ENCODE data around the gene TENT5C. TPM values are rescaled to one million over a fixed set of nuclear protein-coding genes. Genes with fewer than 3 reads are reported as not detected.
"Not testable (repeated sequence)": the region's sequence is repeated elsewhere in the genome, so short reads cannot be mapped to it uniquely, and the experiment has no call there.

Gene TENT5C
- 14.5 and 14.7 TPM in 2 replicates for total RNA-seq

DNA sequence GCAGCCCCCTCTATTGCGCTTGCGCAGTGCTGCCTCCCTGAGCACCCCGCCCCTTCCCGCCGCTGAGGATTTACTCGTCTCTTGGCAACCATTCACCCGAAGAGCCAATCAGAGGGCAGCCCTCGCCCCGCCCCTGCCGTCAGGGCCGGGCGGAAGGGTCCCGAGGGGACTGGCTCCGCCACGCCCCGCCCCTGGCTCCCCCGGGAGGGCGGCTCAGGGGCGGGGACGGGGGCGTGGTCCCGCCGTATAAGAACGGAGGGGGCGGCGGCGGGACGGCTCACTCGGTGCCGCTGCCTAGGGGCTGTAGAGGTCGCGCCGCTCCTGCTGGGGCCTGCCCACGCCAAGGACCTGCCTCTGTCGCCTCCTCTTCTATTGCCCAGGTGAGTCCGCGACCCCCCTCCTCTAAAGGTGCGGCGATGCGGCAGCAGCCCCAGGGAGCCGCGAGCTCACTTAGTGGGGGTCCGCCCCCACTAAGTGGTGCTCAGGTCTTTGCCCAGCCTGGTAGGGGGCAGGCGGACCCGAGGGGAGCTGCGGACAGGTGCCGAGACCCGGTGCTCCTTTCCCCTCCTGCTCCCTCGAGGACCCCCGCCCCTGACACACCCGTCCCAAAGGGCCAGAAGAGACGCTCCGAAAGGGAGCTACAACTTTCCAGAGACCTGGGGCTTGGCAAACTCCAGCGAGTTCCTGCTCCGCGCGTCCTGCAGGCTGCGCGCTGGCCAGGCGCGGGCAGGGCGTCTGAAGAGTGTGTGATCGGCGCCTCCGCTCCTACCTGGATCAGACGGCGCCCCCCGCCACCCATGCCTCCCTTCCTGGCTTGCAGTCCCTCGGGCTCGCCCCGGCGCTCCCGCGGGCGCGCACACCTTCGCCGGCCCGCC, at the start of gene TENT5C:
Gene TENT5C, plus strand, starts transcription at position 275 of the 875 bp plus-strand sequence. CDS start 16,821 bp downstream, outside the sequence.
- intact Hi-C loops (cut with micrococcal nuclease), result loop anchor here (1.0 to 10.0 kb wide), 14 partner anchors 50 to 1231 kb away; partner anchors contain the start of genes ATP1A1, CD58, GDAP2 and MAN1A2

DNA sequence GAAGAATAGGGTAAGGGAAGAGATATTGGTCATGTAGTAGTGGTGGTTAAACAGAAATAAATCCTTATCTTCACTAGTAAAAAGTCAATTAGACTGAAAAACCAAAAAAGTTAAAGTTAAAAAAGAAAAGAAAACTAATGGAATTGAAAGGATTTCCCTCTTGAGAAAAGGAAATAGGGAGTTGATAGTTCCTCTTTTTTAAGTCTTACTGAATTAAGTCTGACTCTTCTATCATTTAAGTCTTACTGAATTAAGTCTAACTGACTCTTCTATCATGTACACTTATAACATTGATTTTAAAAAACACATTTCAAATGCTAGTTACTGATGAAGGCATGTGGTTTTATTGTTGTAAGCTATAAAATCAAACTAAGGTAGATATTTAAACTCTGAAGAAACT, 49.5 kb upstream of the TENT5C start:
- intact Hi-C loops (cut with micrococcal nuclease), result no loop called here

DNA sequence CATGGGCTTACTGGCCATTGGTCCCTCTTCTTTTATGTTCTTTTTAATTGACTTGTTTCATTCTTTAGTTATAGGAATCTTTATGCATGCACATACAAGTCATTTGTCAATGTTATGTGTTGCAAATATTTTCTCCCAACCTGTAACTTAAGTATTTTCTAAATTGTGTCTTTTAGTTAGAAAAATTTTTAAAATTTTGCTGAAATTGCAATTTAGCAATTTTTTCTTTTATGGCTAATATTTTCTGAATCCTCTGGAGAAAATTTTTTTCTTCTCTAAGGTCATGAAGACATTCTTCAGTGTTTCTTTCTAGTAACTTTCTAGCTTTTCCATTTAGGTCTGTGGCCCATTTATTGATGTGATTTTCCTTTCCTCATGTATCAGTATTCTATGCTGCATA, 48.9 kb upstream of the TENT5C start:
- intact Hi-C loops (cut with micrococcal nuclease), result no loop called here

DNA sequence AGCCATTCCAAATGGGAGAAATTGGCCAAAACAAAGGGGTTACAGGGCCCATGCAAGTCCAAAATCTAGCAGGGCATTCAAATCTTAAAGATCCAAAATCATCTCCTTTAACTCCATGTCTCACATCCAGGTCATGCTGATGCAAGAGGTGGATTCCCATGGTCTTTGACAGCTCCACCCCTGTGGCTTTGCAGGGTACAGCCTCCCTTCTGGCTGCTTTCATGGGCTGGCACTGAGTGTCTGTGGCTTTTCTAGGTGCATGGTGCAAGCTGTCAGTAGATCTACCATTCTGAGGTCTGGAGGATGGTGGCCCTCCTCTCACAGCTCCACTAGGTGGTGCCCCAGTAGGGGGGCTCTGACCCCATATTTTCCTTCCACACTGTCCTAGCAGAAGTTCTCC, 47.4 kb upstream of the TENT5C start:
- intact Hi-C loops (cut with micrococcal nuclease), result not testable (repeated sequence)

DNA sequence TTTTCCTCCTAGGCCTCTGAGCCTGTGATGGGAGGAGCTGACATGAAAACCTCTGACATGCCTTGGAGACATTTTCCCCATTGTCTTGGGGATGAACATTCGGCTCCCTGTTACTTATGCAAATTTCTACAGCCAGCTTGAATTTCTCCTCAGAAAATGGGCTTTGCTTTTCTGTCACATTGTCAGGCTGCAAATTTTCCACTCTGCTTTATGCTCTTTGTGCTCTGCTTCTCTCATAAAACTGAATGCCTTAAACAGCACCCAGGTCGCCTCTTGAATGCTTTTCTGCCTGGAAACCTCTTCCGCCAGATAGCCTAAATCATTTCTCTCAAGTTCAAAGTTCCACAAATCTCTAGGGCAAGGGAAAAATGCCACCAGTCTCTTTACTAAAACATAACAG, 46.7 kb upstream of the TENT5C start:
- intact Hi-C loops (cut with micrococcal nuclease), result no loop called here

DNA sequence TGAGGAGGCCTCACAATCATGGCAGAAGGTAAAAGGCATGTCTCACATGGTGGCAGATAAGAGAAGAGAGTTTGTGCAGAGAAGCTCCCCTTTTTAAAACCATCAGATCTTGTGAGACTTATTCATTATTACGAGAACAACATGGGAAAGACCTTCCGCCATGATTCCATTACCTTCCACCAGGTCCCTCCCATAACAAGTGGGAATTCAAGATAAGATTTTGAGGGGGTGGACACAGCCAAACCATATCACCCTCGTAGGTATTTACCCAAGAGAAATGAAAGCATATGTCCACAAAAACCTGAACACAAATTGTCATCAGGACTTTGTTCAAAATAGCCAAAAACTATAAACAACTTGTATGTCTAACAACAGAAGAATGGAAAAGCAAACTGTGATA, 45.9 kb upstream of the TENT5C start:
- intact Hi-C loops (cut with micrococcal nuclease), result no loop called here

DNA sequence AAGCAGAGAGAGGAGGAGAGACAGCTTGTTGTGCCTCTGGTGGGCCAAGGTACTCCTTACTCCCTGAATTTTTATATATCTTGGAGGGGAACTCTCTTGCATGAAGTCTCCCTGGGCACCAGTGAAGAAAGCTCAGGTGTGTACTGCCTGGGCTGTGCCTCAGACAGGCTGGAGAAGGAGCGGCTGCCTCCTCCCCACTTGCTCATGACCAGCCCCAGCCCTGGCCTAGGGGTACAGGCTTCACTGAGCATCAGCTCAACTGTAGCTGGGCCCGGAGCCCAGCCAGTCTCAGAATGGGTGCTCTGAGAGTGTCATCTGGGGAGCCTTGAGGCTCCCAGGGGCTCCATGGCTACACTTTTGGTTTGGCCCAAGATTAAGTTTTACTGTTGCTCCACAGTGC, 44.8 kb upstream of the TENT5C start:
- intact Hi-C loops (cut with micrococcal nuclease), result no loop called here

DNA sequence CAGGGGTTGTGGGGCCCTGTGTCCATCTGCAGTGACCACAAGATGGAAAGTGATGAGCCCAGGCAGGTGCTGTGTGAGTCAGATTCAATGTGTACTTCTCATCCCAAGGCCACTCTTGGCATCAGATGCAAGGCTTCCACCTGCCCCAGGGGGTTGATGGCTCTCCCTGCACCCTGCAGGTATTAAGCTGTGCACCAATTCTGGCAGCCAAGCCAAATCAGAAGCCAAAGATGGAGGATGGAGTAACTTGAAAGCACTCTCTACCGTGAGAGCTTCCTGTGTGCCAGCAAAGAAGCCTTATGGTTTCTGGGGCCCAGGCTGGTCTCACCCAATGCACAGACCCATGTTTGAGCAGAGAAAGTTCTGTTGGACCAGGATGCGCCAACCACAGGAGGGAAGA, 44.3 kb upstream of the TENT5C start:
- intact Hi-C loops (cut with micrococcal nuclease), result no loop called here

DNA sequence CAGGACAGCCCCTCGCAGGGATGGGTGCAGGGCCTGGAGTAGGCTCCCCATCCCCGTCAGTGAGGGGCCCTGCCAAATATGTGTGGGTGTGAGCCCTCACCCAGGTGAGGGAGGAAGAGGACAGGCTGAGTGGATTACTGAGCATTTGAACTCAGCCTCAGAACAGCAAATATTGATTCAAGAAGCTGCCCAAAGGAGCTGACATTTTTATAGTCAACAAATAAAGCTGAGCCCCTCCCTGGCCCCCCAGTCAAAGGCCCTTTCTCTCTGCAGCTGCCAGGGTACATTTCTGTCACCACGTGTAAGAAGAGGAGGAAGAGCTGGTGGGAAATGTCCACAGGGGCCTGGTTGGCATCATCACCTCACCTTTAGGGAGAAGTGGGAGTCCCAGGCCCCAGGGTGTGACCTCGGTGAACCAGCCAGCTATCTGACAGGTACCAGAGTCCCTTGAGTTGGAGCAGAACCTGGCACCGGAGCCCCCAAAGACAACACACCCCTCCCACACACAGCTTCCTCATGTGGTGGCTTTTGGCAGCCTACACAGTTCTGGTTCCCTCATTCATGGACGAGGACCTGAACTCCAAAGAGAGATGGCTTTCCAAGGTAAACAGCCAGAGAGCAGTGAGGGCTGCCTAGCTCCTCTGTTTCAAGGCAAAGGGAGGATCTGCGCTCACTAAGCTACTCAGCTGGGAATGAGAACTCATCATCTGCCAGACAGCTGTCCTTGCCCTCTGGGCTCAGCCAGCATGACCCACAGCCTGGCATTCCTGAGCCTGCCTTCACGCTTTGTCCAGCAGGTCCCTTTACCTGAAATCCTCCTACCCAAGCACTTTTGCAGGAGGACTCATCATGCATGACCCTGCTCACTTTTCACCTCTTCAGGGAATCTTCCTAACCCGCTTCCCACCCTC, 43.0 kb upstream of the TENT5C start:
- intact Hi-C loops (cut with micrococcal nuclease), result no loop called here

DNA sequence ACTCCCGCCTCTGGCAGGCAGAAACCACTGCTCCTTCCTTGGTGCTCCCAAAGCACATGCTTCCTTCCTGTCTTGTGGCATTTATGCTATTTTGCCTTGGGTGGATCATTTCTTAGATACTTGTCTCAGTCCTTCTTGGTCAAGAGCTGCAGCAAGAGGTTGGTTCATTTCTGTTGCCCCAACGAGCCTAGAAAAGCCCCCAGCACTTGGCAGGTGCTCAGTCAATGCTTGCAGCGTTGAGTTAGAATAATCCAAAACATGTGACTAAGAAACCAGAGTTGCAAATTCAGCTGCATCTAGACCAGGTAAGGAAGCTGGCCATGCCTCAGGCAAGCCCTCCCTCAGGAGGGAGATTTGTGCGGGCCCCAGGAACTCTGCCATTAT, 42.4 kb upstream of the TENT5C start:
- intact Hi-C loops (cut with micrococcal nuclease), result no loop called here

DNA sequence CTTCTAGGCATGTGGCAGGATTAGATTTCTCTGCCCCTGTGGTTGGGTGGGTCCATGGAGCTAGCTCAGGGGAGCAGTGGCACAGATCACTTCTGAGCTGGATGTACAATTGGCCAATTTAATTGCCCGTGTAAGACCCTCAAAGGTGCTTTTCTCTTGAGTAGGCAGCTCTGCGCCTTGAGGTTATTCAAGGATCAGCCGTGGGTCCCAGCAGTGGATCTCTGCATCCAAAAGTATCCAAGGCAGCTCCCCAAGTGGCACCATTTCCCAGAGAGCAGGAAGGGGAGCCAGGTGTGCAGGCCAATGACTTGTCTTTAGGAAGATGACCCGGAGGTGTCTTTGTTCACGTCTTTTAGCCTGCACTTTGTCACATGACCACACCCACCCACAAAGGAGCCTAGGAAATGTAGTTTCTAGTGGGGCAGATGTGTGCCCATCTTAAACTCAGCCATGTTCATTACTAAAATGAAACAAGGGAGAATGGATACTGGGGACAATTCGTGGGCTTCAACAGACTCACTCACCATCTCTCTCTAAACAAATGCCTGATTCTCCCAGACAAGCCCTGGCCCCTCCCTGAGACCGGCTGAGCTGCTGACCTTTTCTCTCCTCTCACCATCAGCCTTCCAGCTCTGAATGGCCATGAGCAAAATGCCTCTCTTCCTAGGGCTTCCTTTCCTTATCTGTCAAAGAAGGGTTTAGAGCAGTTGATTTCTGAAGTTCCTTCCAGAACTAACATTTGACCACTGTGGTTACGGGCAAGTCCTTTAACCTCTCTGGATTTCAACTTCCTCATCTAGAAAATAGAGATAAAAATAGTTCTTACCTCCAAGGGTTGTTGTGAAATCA, 41.4 kb upstream of the TENT5C start:
- intact Hi-C loops (cut with micrococcal nuclease), result no loop called here

DNA sequence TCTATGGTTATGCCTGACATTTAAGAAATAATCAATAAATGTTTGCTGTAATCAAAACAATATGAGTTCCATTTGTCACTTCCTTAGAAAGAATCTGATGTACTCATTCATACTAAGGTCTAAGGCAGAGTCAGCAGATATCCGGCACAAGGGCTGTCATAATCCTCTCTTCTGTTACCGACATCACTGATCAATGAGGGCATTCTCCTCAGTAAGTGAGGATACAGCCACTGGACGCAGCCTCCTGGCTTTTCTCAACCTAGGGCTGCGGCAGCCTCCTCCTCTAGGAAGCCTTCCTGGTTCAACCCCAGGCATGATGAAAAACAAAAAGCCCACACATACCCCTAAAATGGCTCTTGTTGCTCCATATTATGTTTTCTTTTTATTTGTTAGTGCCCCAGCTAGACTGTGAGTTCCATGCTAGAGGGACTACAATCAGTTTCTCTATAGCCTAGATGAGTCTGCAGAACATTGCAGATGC, 40.7 kb upstream of the TENT5C start:
- intact Hi-C loops (cut with micrococcal nuclease), result no loop called here

DNA sequence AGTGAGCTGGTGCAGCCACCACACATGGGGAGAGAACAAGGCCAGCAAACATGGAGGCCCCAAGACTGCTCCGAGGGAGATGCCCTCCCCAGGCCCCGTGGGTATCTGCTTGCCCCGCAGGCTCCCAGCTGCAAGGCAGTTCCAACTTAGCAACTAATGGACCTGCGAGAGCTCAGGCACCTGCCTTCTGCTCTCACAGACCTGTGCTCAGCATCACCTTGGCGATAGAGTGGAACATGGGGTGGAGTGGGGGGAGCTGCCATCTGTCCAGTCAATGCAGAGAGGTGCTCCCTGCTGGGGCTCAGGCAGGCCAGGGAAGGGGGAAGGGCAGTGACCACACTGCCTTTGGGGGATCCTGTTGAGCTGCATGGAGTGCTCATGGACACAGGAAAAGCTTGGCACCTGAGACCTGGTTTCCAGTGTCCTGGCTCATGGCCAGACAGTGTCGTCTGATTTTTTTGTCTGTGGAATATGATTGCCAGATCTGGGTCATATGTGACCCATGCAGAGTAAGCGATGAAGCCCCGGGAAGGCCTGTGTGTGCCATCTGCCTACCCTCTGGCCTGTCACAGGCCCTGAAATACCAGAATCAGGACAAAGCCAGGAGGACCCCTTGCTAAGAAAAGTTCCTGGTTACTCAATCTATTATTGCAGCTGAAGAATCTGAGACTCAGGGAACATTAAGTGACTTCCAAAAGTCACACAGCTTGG, 39.9 kb upstream of the TENT5C start:
- intact Hi-C loops (cut with micrococcal nuclease), result no loop called here

DNA sequence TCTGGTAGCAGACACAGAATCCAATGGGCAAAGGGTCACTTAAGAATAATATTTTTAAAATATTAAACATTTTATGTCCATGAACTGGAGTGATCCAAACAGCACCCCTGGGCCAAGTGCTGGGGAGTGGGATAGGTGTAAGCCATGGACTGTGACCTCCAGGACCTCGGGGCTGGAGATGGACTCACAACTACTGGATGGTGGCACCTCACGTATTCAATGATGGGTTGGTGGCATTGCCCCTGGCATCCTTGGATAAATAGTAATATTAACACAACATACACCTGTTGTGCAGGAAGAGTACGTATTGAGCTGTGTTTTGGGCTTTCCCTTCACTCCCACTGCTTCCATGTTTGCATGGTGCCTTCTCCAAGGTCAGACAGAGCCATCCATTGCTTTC, 39.3 kb upstream of the TENT5C start:
- intact Hi-C loops (cut with micrococcal nuclease), result no loop called here

DNA sequence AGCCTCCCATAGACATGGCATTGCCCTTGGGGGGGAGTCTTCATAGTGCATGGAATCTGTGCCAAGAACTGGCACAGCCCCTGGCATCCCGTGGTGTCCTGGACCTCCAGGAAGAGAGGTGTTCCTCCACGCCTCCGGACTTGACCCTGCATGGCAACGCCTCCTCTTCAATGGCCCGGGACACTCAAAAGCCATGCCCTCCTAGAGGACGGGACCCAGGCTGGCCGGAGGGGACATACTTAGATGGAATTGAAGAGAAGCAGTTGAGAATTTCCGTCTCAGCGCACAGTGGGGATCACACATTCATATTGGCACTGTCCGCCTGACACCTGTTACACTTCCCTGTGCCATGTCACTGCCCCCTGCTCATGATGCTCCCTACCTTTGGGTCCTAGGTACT, 38.4 kb upstream of the TENT5C start:
- intact Hi-C loops (cut with micrococcal nuclease), result no loop called here

DNA sequence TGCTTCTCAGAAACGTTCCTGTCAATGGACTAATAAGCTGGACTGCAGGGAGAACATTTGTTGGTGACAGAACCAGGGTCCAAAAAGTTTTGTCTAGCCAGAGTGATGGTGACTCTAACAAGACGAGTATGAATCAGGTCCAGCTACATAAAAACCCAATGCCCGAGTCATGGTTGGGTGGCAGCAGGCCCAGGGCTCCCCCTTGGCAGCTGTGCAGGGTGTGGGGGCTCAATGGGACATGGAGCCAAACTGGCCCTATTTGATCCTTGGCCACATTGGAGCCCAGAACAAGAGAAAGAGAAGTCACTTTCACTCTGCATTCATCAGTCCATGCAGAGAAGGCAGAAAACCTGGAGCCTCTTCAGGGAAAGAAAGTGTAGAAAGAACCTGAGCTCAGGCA, 37.9 kb upstream of the TENT5C start:
- intact Hi-C loops (cut with micrococcal nuclease), result no loop called here

DNA sequence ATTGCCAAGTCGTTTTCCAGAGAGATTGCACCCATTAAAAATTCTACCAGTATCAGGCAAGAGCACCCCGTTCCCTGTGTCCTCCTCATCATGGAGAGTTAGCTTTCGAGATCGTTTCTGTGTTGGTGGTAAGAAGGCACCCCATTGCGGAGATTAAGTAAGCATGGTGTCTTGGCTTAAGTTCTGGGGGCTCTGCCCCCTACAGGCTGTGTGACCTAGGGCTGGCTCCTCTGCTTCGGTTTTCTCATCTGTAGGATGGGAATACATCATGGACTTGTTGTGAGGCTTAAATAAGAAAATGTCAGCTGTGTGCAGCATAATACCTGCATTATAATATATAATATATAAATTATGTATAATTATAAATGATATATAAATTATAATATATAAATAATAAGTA, 36.8 kb upstream of the TENT5C start:
- intact Hi-C loops (cut with micrococcal nuclease), result no loop called here

DNA sequence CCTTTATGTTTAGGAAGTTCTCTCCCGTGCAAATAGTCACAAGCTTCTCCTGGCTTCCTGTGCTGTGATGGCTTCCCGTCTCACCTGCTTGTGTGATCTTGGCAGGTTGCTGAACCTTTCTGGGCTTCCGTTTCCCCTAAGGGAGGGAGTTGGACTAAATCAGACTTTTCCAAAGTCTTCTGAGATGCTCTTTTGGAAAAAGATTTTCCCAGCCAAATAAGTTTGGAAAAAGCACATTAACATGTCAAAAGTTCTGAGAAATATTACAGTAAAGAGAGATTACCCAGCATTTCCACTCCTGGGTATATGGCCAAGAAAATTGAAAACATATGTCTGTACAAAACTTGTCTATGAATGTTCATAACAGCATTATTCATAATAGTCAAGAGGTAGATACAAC, 36.0 kb upstream of the TENT5C start:
- intact Hi-C loops (cut with micrococcal nuclease), result no loop called here

DNA sequence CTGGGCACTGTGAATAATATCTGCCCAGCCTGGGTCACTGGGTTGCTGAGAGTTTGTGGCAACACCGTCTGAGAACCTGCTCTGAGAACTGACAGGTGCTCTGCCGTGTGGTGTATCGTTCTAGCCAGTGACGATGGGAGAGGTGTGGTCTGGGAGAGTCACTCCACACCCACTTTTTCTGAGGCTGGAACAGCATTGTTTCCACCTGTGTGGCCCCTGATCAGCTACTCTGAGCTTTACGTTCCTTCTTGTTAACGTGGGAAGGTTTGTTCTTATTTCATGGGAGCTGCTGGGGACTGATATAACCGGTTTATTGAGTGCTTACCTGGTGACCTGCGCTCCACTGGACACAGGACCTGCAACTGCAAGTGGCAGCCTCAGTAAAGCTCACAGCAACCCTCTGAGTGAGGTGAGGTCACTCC, 34.8 kb upstream of the TENT5C start:
- intact Hi-C loops (cut with micrococcal nuclease), result no loop called here

DNA sequence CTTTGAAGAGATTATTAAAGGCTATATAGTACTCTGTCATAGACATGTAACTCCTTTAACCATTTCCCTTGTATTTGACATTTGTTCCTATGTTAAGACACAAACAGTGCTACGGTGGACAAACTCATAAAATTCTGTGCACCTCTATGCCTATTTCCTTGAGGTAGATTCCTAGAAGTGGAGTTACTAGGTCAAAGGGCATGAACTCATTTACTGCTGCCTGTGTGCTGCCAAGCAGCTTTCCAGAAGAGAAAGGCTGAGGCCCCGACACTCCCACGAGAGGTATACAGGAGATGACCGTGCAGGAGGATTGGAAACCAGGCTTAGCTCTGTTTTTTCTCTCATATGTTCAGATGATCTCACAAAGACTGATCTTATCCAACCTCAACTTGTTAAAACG, 34.4 kb upstream of the TENT5C start:
- intact Hi-C loops (cut with micrococcal nuclease), result no loop called here

DNA sequence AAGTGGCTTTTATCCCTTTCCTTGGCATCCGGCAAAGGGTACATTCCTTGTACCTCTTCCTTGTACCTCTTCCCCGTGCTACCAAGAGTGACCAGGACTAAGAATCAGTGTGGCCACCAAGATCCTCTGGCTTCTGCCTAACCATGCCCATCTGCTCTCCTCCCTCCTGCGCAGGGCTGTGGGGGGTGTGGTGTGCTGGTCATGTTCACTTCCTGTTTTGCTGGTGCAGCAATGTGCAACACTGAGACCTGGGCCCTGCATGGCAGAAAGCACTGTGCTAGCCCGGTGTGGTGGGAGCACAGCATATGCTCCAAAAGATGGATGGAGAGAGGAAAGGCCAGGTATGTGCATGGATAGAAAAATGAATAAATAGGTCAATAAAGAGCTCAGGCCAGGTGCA, 33.3 kb upstream of the TENT5C start:
- intact Hi-C loops (cut with micrococcal nuclease), result no loop called here

Data from T-helper 1 cell treated with Interleukin-12 subunit alpha and Interleukin-12 subunit beta and Interleukin-4 antibody, amounts not matched to agents 30 ng/mL and 1 ng/mL, for 36 hours (primary cell).